ENCODE data around the gene HEBP2. TPM values are rescaled to one million over a fixed set of nuclear protein-coding genes. Genes with fewer than 3 reads are reported as not detected.
"Not testable (repeated sequence)": the region's sequence is repeated elsewhere in the genome, so short reads cannot be mapped to it uniquely, and the experiment has no call there.

The HEBP2 gene
- total and polyA plus RNA-seq, 12 donors = 22.3 to 76.9 (median 49.8) TPM

GRCh38 chr6:138424004-138424904, 20.2 kb downstream of the HEBP2 start:
- H3K4me1 ChIP-seq (replicated peaks in 1 of 2) = peaks cover 0 to 4% of the 10 kb centered on the region in 2 donors
- intact Hi-C loops (cut with DNase I) = loop anchor here in 1 of 2 donors (10.0 kb wide), 2 partner anchors 161 to 341 kb away; no protein-coding TSS in a partner anchor
- no peak overlapping the region for H3K27ac ChIP-seq
- TF ChIP-seq CTCF (IDR thresholded peaks at IDR 0.05) = no peak
- no peak for TF ChIP-seq POLR2A (IDR thresholded peaks at IDR 0.05)
- no peak overlapping the region for H3K4me3 ChIP-seq
- H3K9me3 ChIP-seq (replicated peaks in 1 of 3) = no peaks in the 10 kb centered on the region
- 80 to 89% (median 86%) methylated on average over 17 to 48 of the region's 48 CpGs for WGBS, 4 donors
- no peak for DNase-seq
- no peaks in the 10 kb centered on the region for H3K27me3 ChIP-seq
- H3K36me3 ChIP-seq (replicated peaks in 1 of 2) = no peaks in the 10 kb centered on the region

GRCh38 chr6:138425256-138425655, 21.2 kb downstream of the HEBP2 start:
- H3K36me3 ChIP-seq (replicated peaks in 1 of 2); H3K4me1 ChIP-seq (replicated peaks in 1 of 2); H3K27me3 ChIP-seq; DNase-seq; H3K9me3 ChIP-seq (replicated peaks in 1 of 3); H3K4me3 ChIP-seq; H3K27ac ChIP-seq: not testable (repeated sequence)
- WGBS, 4 donors = 81 to 92% (median 87%) methylated on average over 7 of the region's 7 CpGs
- intact Hi-C loops (cut with DNase I) = loop anchor here (5.0 to 10.0 kb wide), 4 partner anchors 87 to 340 kb away; no protein-coding TSS in a partner anchor

GRCh38 chr6:138426500-138427123, 22.6 kb downstream of the HEBP2 start:
- H3K27me3 ChIP-seq = no peaks in the 10 kb centered on the region
- intact Hi-C loops (cut with DNase I) = loop anchor here (5.0 to 10.0 kb wide), 4 partner anchors 86 to 338 kb away; no protein-coding TSS in a partner anchor
- H3K27ac ChIP-seq = no peak overlapping the region
- 76 to 91% (median 81%) methylated on average over 5 of the region's 5 CpGs for WGBS, 4 donors
- no peaks in the 10 kb centered on the region for H3K9me3 ChIP-seq (replicated peaks in 1 of 3)
- peaks cover 0 to 4% of the 10 kb centered on the region in 2 donors for H3K4me1 ChIP-seq (replicated peaks in 1 of 2)
- TF ChIP-seq CTCF (IDR thresholded peaks at IDR 0.05) = no peak
- TF ChIP-seq POLR2A (IDR thresholded peaks at IDR 0.05) = no peak
- H3K4me3 ChIP-seq = no peak overlapping the region
- H3K36me3 ChIP-seq (replicated peaks in 1 of 2) = no peaks in the 10 kb centered on the region
- DNase-seq = no peak

GRCh38 chr6:138427701-138428100, 23.7 kb downstream of the HEBP2 start:
- TF ChIP-seq POLR2A (IDR thresholded peaks at IDR 0.05) (no peak), CTCF (IDR thresholded peaks at IDR 0.05) (no peak)
- intact Hi-C loops (cut with DNase I) = loop anchor here (2.0 to 10.0 kb wide), 5 partner anchors 85 to 337 kb away; no protein-coding TSS in a partner anchor
- no peak for DNase-seq
- Histone ChIP-seq H3K36me3 (replicated peaks in 1 of 2) (no peaks in the 10 kb centered on the region), H3K4me3 (no peak overlapping the region), H3K27ac (no peak overlapping the region), H3K27me3 (no peaks in the 10 kb centered on the region), H3K4me1 (replicated peaks in 1 of 2) (peaks cover 0 to 4% of the 10 kb centered on the region in 2 donors), H3K9me3 (replicated peaks in 1 of 3) (no peaks in the 10 kb centered on the region)
- 87 to 88% (median 87%) methylated on average over 8 of the region's 8 CpGs for WGBS, 4 donors
